HCT116 (cell line): Measurements from ENCODE around the gene RSRC1. TPM values are rescaled to one million over a fixed set of nuclear protein-coding genes. Genes with fewer than 3 reads are reported as not detected.

Experiments used
- ATAC-seq: fragments of 200-7000 bp; cut with Tn5 transposase; 2 replicates; pipeline ENCODE4 v1.9.1; 2020; ENCODE audit warnings: mild to moderate bottlenecking, moderate library complexity
- BruUV-seq: library from RNA; stranded (reverse); fragments of 400-500 nt; replicated peaks from 2 replicates; lab custom pipeline; 2021; lab: Mats Ljungman, UMichigan
- CTCF ChIA-PET: fragments of 300-600 bp; sonication (Branson Sonifier 250); formaldehyde crosslinking; loops from one replicate; lab custom pipeline; 2021; ENCODE audit warnings: antibody characterized with exemption; lab: Charles Lee
- POLR2A ChIA-PET: fragments of 300-600, 350-600 bp; sonication (Branson Sonifier 250); formaldehyde crosslinking; loops from one replicate; lab custom pipeline; 2021; ENCODE audit warnings: antibody characterized with exemption; lab: Charles Lee
- RAD21 ChIA-PET, 2 experiments: fragments of 300-600 bp; sonication (Branson Sonifier 250); formaldehyde crosslinking; loops; one replicate each; lab custom pipeline; 2023; ENCODE audit warnings: low total read pairs in 2 of 2; ENCODE audit not compliant: uncharacterized antibody in 2 of 2, unreplicated experiment in 2 of 2, low non-redundant PET in 1 of 2; lab: Charles Lee
- DNase-seq: peaks from one replicate; pipeline ENCODE4 v3.0.0-alpha.2; 2010; ENCODE audit warnings: low read depth, low spot score
- H2AFZ ChIP-seq: fragments of 200-600 bp; shearing (Covaris generic), sonication (generic); 2 replicates; pipeline ENCODE4 v1.6.1; 2017; ENCODE audit warnings: low read depth, mixed run types, mixed read lengths, antibody characterized with exemption, low read length; ENCODE audit not compliant: poor library complexity, severe bottlenecking
- H3K27ac ChIP-seq: 2 replicates; pipeline ENCODE4 v1.5.1; 2012; ENCODE audit warnings: low read depth, low read length
- H3K27me3 ChIP-seq: fragments of 200-600 bp; sonication (generic); 2 replicates; pipeline ENCODE4 v1.6.1; 2016; ENCODE audit warnings: mixed run types, low read length, mixed read lengths; ENCODE audit not compliant: insufficient read depth
- H3K36me3 ChIP-seq, 2 experiments: fragments of 200-500 bp in 1 of 2; fragments of 200-600 bp in 1 of 2; sonication (Bioruptor generic) in 1 of 2; sonication (generic) in 1 of 2; 2 replicates each; pipeline versions ENCODE4 v1.5.1 to v1.6.1; 2014 to 2016; ENCODE audit warnings: low read length in 2 of 2, inconsistent platforms in 1 of 2, mixed read lengths in 1 of 2, mixed run types in 1 of 2; ENCODE audit not compliant: insufficient read depth in 2 of 2, control insufficient read depth in 1 of 2
- H3K4me1 ChIP-seq, 2 experiments: fragments of 200-600 bp in 1 of 2; sonication (generic) in 1 of 2; 2 replicates each; pipeline versions ENCODE4 v1.5.1 to v1.6.1; 2012 to 2017; ENCODE audit warnings: low read length in 2 of 2, inconsistent platforms in 1 of 2, mild to moderate bottlenecking in 1 of 2, mixed read lengths in 1 of 2, mixed run types in 1 of 2, moderate library complexity in 1 of 2; ENCODE audit not compliant: insufficient read depth in 2 of 2, control insufficient read depth in 1 of 2
- H3K4me2 ChIP-seq: fragments of 200-600 bp; sonication (generic); 2 replicates; pipeline ENCODE4 v1.6.1; 2017; ENCODE audit warnings: mixed run types, low read length, mixed read lengths
- H3K4me3 ChIP-seq, 2 experiments: fragments of 200-600 bp in 1 of 2; sonication (generic) in 1 of 2; replicated peaks in 1 of 2; 2 replicates each; pipeline ENCODE4 v1.5.1; 2011 to 2016; ENCODE audit warnings: low read length in 2 of 2, control low read depth in 1 of 2, low read depth in 1 of 2, mild to moderate bottlenecking in 1 of 2, mixed read lengths in 1 of 2, mixed run types in 1 of 2
- H3K79me2 ChIP-seq: fragments of 200-600 bp; sonication (generic); 2 replicates; pipeline ENCODE4 v1.6.1; 2017; ENCODE audit warnings: mild to moderate bottlenecking, mixed run types, low read length, moderate library complexity, mixed read lengths; ENCODE audit not compliant: insufficient read depth
- H3K9ac ChIP-seq: fragments of 200-600 bp; sonication (generic); 2 replicates; pipeline ENCODE4 v1.6.1; 2016; ENCODE audit warnings: low read length, mixed read lengths
- H3K9me2 ChIP-seq: fragments of 200-600 bp; sonication (generic), shearing (Covaris generic); 2 replicates; pipeline ENCODE4 v1.6.1; 2017; ENCODE audit warnings: mixed run types, mild to moderate bottlenecking, moderate library complexity; ENCODE audit not compliant: insufficient read depth
- H3K9me3 ChIP-seq, 2 experiments: fragments of 200-500 bp in 1 of 2; fragments of 200-600 bp in 1 of 2; sonication (Bioruptor generic) in 1 of 2; sonication (generic) in 1 of 2; 2 replicates each; pipeline ENCODE4 v1.6.1; 2014 to 2017; ENCODE audit warnings: low read length in 2 of 2, mixed read lengths in 2 of 2, inconsistent platforms in 1 of 2, low read depth in 1 of 2, mild to moderate bottlenecking in 1 of 2, mixed run types in 1 of 2, moderate library complexity in 1 of 2; ENCODE audit not compliant: control insufficient read depth in 1 of 2, insufficient read depth in 1 of 2
- H4K20me1 ChIP-seq: fragments of 200-600 bp; sonication (generic), shearing (Covaris generic); 2 replicates; pipeline ENCODE4 v1.6.1; 2017; ENCODE audit warnings: mixed run types, mild to moderate bottlenecking, moderate library complexity; ENCODE audit not compliant: insufficient read depth
- ATF3 ChIP-seq: IDR thresholded peaks from 2 replicates; pipeline ENCODE4 v1.6.1; 2012
- CTCF ChIP-seq, 3 experiments: fragments of 200-600 bp in 1 of 3; sonication (generic) in 1 of 3; IDR thresholded peaks in 2 of 3; conservative IDR thresholded peaks in 1 of 3; 2 replicates each; pipeline ENCODE4 v1.5.1; 2012 to 2017; ENCODE audit warnings: low read depth in 2 of 3, low read length in 2 of 3, antibody characterized with exemption in 1 of 3, borderline replicate concordance in 1 of 3, control low read depth in 1 of 3, mild to moderate bottlenecking in 1 of 3, mixed read lengths in 1 of 3, mixed run types in 1 of 3, moderate library complexity in 1 of 3; ENCODE audit not compliant: insufficient read depth in 1 of 3
- EGR1 ChIP-seq: IDR thresholded peaks from 2 replicates; pipeline ENCODE4 v1.6.1; 2012; ENCODE audit warnings: low read depth
- EZH2 ChIP-seq: fragments of 200-600 bp; sonication (generic); IDR thresholded peaks from 2 replicates; pipeline ENCODE4 v1.6.1; 2017; ENCODE audit warnings: antibody characterized with exemption, mixed run types
- EZH2phosphoT487 ChIP-seq: fragments of 200-600 bp; IDR thresholded peaks from 2 replicates; pipeline ENCODE4 v1.6.1; 2018; ENCODE audit warnings: antibody characterized with exemption, borderline replicate concordance
- JUND ChIP-seq: IDR thresholded peaks from 2 replicates; pipeline ENCODE4 v1.6.1; 2012
- MAX ChIP-seq: IDR thresholded peaks from 2 replicates; pipeline ENCODE4 v1.6.1; 2012
- POLR2A ChIP-seq: IDR thresholded peaks from 2 replicates; pipeline ENCODE4 v1.7.0; 2011; ENCODE audit warnings: borderline replicate concordance; ENCODE audit not compliant: insufficient read depth, insufficient read length; ENCODE audit errors: extremely low read depth
- POLR2AphosphoS5 ChIP-seq: IDR thresholded peaks from 2 replicates; pipeline ENCODE4 v1.6.1; 2011; ENCODE audit warnings: mild to moderate bottlenecking, low read depth, low read length, moderate library complexity
- SIN3A ChIP-seq: IDR thresholded peaks from 2 replicates; pipeline ENCODE4 v1.6.1; 2012; ENCODE audit warnings: low read depth
- SP1 ChIP-seq: IDR thresholded peaks from 2 replicates; pipeline ENCODE4 v1.6.1; 2012; ENCODE audit warnings: low read depth
- intact Hi-C: fragments of 100-400 bp; cut with micrococcal nuclease; formaldehyde crosslinking; loops from 2 replicates; pipeline ENCODE4 v1.10.0; 2022
- total RNA-seq: library from RNA; stranded (reverse); gene quantifications from one replicate; pipeline ENCODE4 v1.2.1, GENCODE V29; 2021; ENCODE audit not compliant: unreplicated experiment

The RSRC1 gene
- total RNA-seq, 1 experiment from 2014 or later = 37.1 TPM

GRCh38 chr3:158110658-158111018 lies 749 bp downstream of the RSRC1 start:
- CTCF ChIA-PET = interaction anchor here (1.3 kb wide), 1 partner anchor 324 kb away, joined by 4 read pairs; no protein-coding TSS in a partner anchor
- peak overlapping the region; percentile 83 for H3K9ac ChIP-seq
- intact Hi-C loops = no loop called here

More at GRCh38 chr3:158110658-158111018, 749 bp downstream of the RSRC1 start:
- H2AFZ ChIP-seq = no peak overlapping the region
- peaks cover 51% of the 10 kb centered on the region for H3K79me2 ChIP-seq
- H3K4me1 ChIP-seq = peaks cover 0 to 24% of the 10 kb centered on the region in 2 experiments; a peak in 2 of 4 replicates
- H3K4me3 ChIP-seq = peak overlapping the region; percentile 70 to 84
- peak overlapping the region; percentile 77 for H3K27ac ChIP-seq
- TF ChIP-seq SP1 (peak; percentile 18; the same call in 1 of the 2 replicates), ATF3 (no peak), EZH2 (no peak), POLR2A (peak; percentile 1), SIN3A (no peak; the same call in 1 of the 2 replicates), CTCF (IDR thresholded peaks at IDR 0.05 in 2 of 3, conservative IDR thresholded peaks at IDR 0.05 in 1 of 3; ENCODE audit: borderline replicate concordance in 1 of 3, insufficient read depth in 1 of 3, low read depth in 2 of 3, low read length in 2 of 3) (no peak), POLR2AphosphoS5 (no peak), JUND (0 out of 2 replicates have a peak, but pooled peaks have one; percentile 8), EGR1 (no peak), EZH2phosphoT487 (no peak), MAX (peak; percentile 68)
- TF ChIP-seq, all 23 proteins: peak for 4
- Histone ChIP-seq H3K4me2 (peak overlapping the region; percentile 91), H4K20me1 (no peaks in the 10 kb centered on the region), H3K9me3 (no peaks in the 10 kb centered on the region), H3K9me2 (no peaks in the 10 kb centered on the region), H3K27me3 (no peaks in the 10 kb centered on the region), H3K36me3 (no peaks in the 10 kb centered on the region)
- DNase-seq = no peak
- ChIA-PET POLR2A (interaction anchor here (0.9 to 1.2 kb wide), 6 partner anchors 9 to 421 kb away, joined by 3 to 4 read pairs (median 4); no protein-coding TSS in a partner anchor), RAD21 (interaction anchor here in 1 of 2 experiments (0.7 kb wide), 1 partner anchor 24 kb away, joined by 3 read pairs; no protein-coding TSS in a partner anchor)
- peak; percentile 6; the same call in 1 of the 2 replicates for ATAC-seq
- BruUV-seq = no TSS peak
